IPS-18a (cell line): ENCODE results near the gene SNAPIN.
A peak's percentile ranks its signal among the peaks of the same experiment; 100 is the strongest.

ENCODE experiments used
- H3K27ac ChIP-seq: one replicate; pipeline ENCODE4 v1.5.1; 2013; ENCODE audit warnings: low read length
- H3K27me3 ChIP-seq: one replicate; pipeline ENCODE4 v1.6.1; 2013; ENCODE audit warnings: mild to moderate bottlenecking, low read length; ENCODE audit not compliant: control insufficient read depth, insufficient read depth
- H3K36me3 ChIP-seq: one replicate; pipeline ENCODE4 v1.6.1; 2013; ENCODE audit warnings: low read depth, low read length; ENCODE audit not compliant: control insufficient read depth
- H3K4me1 ChIP-seq: one replicate; pipeline ENCODE4 v1.6.1; 2013; ENCODE audit warnings: low read depth, low read length; ENCODE audit not compliant: control insufficient read depth
- H3K4me3 ChIP-seq: one replicate; pipeline ENCODE4 v1.5.1; 2013; ENCODE audit warnings: low read length
- H3K9ac ChIP-seq: one replicate; pipeline ENCODE4 v1.6.1; 2013; ENCODE audit warnings: mild to moderate bottlenecking, low read length, moderate library complexity
- H3K9me3 ChIP-seq: one replicate; pipeline ENCODE4 v1.6.1; 2013; ENCODE audit warnings: low read depth, low read length; ENCODE audit not compliant: control insufficient read depth

The SNAPIN gene

DNA sequence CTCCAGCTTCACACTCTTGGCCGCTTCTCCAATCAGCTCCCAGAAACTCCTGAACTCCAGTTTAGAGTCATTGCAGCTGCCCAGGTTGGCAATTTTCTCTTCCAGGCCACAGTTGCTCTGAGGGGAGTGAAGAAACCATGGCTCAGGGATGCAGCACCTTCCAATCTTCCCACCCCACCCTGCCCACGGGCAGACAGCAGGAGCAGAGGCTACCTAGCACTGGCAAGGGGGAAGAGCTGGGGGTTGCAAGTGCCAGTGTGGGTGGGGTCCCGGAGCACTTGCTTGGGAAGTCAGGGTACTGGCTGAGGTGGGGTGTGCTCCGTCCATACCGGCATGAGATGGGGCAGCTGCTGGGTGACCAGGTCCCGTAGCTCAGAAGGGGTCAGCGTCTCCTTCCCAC lies 43.6 kb upstream of the SNAPIN start:
- H3K27ac ChIP-seq, result no peak overlapping the region
- H3K4me3 ChIP-seq, result no peak overlapping the region
- H3K4me1 ChIP-seq, result peaks cover 14% of the 10 kb centered on the region
- no peaks in the 10 kb centered on the region for H3K27me3 ChIP-seq
- no peak overlapping the region for H3K9ac ChIP-seq
- no peaks in the 10 kb centered on the region for H3K9me3 ChIP-seq
- peaks cover 5% of the 10 kb centered on the region for H3K36me3 ChIP-seq

DNA sequence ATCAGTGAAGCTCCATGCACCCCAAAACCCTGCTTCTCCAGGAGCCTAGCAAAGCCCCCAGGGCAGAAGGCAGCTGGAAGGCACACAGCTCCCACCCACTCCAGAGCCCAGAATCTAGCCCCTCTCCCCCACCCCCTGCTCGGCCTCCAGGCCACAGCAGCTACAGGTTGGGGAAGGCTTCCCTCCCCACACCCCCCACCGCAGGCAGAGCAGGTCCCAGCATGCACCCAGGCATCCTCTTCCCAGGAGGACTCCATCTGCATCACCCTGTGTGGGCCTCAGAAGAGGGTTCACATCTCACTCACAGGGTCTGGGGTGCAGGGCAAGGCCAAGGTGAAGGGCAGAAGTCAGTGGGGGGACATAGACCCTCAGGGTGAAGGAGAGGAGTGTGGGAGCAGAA lies 43.1 kb upstream of the SNAPIN start:
- H3K9ac ChIP-seq, result no peak overlapping the region
- H3K36me3 ChIP-seq, result peaks cover 5% of the 10 kb centered on the region
- H3K4me3 ChIP-seq, result no peak overlapping the region
- H3K4me1 ChIP-seq, result peaks cover 14% of the 10 kb centered on the region
- no peaks in the 10 kb centered on the region for H3K9me3 ChIP-seq
- no peak overlapping the region for H3K27ac ChIP-seq
- no peaks in the 10 kb centered on the region for H3K27me3 ChIP-seq

DNA sequence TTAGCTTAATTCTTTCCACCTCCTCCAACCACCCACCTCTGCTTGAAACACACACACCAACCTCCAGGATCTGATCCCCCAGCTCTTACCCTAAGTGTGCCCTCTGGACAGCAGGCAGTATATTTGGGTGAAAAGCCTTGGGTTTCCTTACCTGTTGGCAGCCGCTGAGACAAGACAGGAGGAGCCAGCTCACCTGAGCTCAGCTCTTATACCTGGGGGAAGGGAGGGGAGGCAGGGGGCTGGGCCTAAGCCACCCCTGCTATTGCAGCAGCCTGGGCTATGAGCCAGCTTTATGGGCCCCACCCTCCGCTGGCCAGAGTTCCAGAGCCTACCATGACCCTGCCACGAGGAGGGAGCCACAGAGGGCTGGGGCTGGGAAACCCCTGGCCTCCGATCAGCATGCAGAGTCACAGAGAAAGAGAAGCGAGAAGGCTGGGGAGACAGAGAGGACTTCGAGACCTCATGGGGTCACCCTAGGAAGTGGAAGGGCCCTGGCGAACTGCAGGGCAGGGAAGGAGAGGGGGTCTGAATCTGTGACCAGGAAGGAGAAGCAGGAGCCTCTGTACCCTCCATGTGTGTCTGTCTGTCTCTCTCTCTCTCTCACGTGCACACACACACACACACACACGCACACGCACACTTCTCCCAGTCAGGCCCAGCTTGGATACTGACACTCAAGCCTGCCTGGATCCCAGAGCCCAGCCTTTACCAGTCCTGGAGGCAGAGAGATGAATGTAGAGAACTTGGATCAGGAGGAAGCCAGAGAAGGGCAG lies 42.2 kb upstream of the SNAPIN start, which contains the start of gene S100A14:
TSS of gene S100A14 (minus strand) at position 182 of the 773 bp plus-strand sequence. CDS start 467 bp downstream, outside the sequence.
- Histone ChIP-seq H3K27ac (no peak within 1 kb of the TSS), H3K4me1 (peaks cover 14% of the 10 kb centered on the region), H3K36me3 (peaks cover 5% of the 10 kb centered on the region), H3K4me3 (no peak within 1 kb of the TSS), H3K9ac (no peak within 1 kb of the TSS), H3K27me3 (no peaks in the 10 kb centered on the region), H3K9me3 (no peaks in the 10 kb centered on the region)

DNA sequence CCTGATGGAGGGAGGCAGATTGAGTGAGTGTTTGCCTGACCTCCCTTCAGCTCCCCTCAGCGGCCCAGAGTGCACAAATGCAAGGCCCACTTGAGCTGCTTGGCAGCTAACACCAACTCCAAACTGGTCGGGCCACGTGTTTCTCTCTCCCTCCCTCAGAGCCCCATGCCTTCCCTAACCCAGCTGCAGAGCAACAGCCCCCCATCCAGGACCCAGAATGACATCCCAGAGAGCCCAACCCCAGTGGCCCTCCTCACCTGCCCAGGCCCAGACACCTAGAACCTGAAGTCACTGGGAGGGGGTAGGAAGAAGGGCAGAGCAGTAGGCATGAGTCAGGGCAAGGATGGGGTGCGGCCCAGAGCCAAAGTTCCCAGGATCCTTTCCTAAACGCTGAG lies 41.6 kb upstream of the SNAPIN start:
- Histone ChIP-seq H3K27ac (no peak overlapping the region), H3K4me3 (no peak overlapping the region), H3K9me3 (no peaks in the 10 kb centered on the region), H3K9ac (no peak overlapping the region), H3K4me1 (peaks cover 14% of the 10 kb centered on the region), H3K36me3 (peaks cover 5% of the 10 kb centered on the region), H3K27me3 (no peaks in the 10 kb centered on the region)

GRCh38 chr1:153617663-153618062 lies 40.8 kb upstream of the SNAPIN start:
- H3K27me3 ChIP-seq, result no peaks in the 10 kb centered on the region
- H3K4me3 ChIP-seq, result no peak overlapping the region
- no peaks in the 10 kb centered on the region for H3K9me3 ChIP-seq
- H3K36me3 ChIP-seq, result peaks cover 9% of the 10 kb centered on the region
- no peak overlapping the region for H3K9ac ChIP-seq
- H3K27ac ChIP-seq, result no peak overlapping the region
- H3K4me1 ChIP-seq, result peaks cover 8% of the 10 kb centered on the region

GRCh38 chr1:153619171-153619570 lies 39.3 kb upstream of the SNAPIN start:
- no peaks in the 10 kb centered on the region for H3K27me3 ChIP-seq
- no peaks in the 10 kb centered on the region for H3K9me3 ChIP-seq
- peaks cover 11% of the 10 kb centered on the region for H3K4me1 ChIP-seq
- no peak overlapping the region for H3K9ac ChIP-seq
- peaks cover 9% of the 10 kb centered on the region for H3K36me3 ChIP-seq
- H3K27ac ChIP-seq, result no peak overlapping the region
- no peak overlapping the region for H3K4me3 ChIP-seq

GRCh38 chr1:153623101-153623500 lies 35.4 kb upstream of the SNAPIN start:
- no peak overlapping the region for H3K27ac ChIP-seq
- no peaks in the 10 kb centered on the region for H3K9me3 ChIP-seq
- no peaks in the 10 kb centered on the region for H3K27me3 ChIP-seq
- no peak overlapping the region for H3K4me3 ChIP-seq
- H3K36me3 ChIP-seq, result peaks cover 14% of the 10 kb centered on the region
- H3K4me1 ChIP-seq, result peaks cover 19% of the 10 kb centered on the region
- H3K9ac ChIP-seq, result no peak overlapping the region

GRCh38 chr1:153624965-153625611 lies 33.4 kb upstream of the SNAPIN start:
- no peak overlapping the region for H3K4me3 ChIP-seq
- no peak overlapping the region for H3K9ac ChIP-seq

GRCh38 chr1:153626477-153626903 lies 32.0 kb upstream of the SNAPIN start:
- no peaks in the 10 kb centered on the region for H3K27me3 ChIP-seq
- H3K4me3 ChIP-seq, result peak overlapping the region; percentile 65
- H3K36me3 ChIP-seq, result peaks cover 9% of the 10 kb centered on the region
- peaks cover 19% of the 10 kb centered on the region for H3K4me1 ChIP-seq
- peak overlapping the region; percentile 30 for H3K9ac ChIP-seq
- H3K27ac ChIP-seq, result no peak overlapping the region
- H3K9me3 ChIP-seq, result no peaks in the 10 kb centered on the region

More at GRCh38 chr1:153624965-153625611, 33.4 kb upstream of the SNAPIN start:
- H3K36me3 ChIP-seq, result peaks cover 9% of the 10 kb centered on the region
- no peaks in the 10 kb centered on the region for H3K27me3 ChIP-seq
- H3K27ac ChIP-seq, result no peak overlapping the region
- H3K9me3 ChIP-seq, result no peaks in the 10 kb centered on the region
- H3K4me1 ChIP-seq, result peaks cover 19% of the 10 kb centered on the region

GRCh38 chr1:153626904-153627714 lies 31.4 kb upstream of the SNAPIN start, which contains the start of gene S100A13:
S100A13 (minus strand) TSS chr1:153627505; CDS start chr1:153626472, 1,033 bp downstream.
- H3K9me3 ChIP-seq, result no peaks in the 10 kb centered on the region
- H3K36me3 ChIP-seq, result peaks cover 9% of the 10 kb centered on the region
- H3K27ac ChIP-seq, result peak within 1 kb of the TSS; percentile 8
- no peaks in the 10 kb centered on the region for H3K27me3 ChIP-seq
- peak within 1 kb of the TSS; percentile 30 for H3K9ac ChIP-seq
- peaks cover 19% of the 10 kb centered on the region for H3K4me1 ChIP-seq
- peak within 1 kb of the TSS; percentile 65 for H3K4me3 ChIP-seq
